GM12878 (cell line): Measurements from ENCODE around the gene RALGAPA1.

Source experiments
- BRCA1 ChIP-seq: IDR thresholded peaks from 2 replicates; pipeline ENCODE4 v1.6.1; 2011; ENCODE audit warnings: low read depth, low read length, improper control_type of control experiment
- CEBPB ChIP-seq, 2 experiments: fragments of 150-350 bp in 1 of 2; IDR thresholded peaks; 2 replicates each; pipeline ENCODE4 v1.6.1; 2012 to 2014; ENCODE audit warnings: low read depth in 2 of 2, low read length in 2 of 2, borderline replicate concordance in 1 of 2, inconsistent platforms in 1 of 2
- CTCF ChIP-seq, 3 experiments: IDR thresholded peaks in 2 of 3; conservative IDR thresholded peaks in 1 of 3; 2 replicates each; pipeline ENCODE4 v1.5.1; 2011; ENCODE audit warnings: low read depth in 3 of 3, low read length in 3 of 3, mild to moderate bottlenecking in 3 of 3, control low read depth in 2 of 3, moderate library complexity in 2 of 3, inconsistent platforms in 1 of 3, mixed read lengths in 1 of 3; ENCODE audit not compliant: control insufficient read depth in 2 of 3, insufficient read depth in 1 of 3; ENCODE audit errors: extremely low read depth in 1 of 3
- EP300 ChIP-seq, 2 experiments: fragments of 150-350 bp in 1 of 2; IDR thresholded peaks; 2 replicates each; pipeline ENCODE4 v1.6.1; 2011 to 2012; ENCODE audit warnings: low read depth in 2 of 2, low read length in 2 of 2, borderline replicate concordance in 1 of 2, improper control_type of control experiment in 1 of 2, inconsistent platforms in 1 of 2; ENCODE audit not compliant: control insufficient read depth in 1 of 2
- EZH2 ChIP-seq: IDR thresholded peaks from 2 replicates; pipeline ENCODE4 v1.6.1; 2012; ENCODE audit warnings: low read depth, mild to moderate bottlenecking, control low read depth, inconsistent platforms, low read length, borderline replicate concordance; ENCODE audit not compliant: control insufficient read depth
- GABPA ChIP-seq: IDR thresholded peaks from 2 replicates; pipeline ENCODE4 v1.6.1; 2014; ENCODE audit warnings: antibody characterized with exemption, low read depth, mild to moderate bottlenecking, inconsistent platforms
- JUND ChIP-seq: IDR thresholded peaks from 2 replicates; pipeline ENCODE4 v1.6.1; 2012; ENCODE audit warnings: low read depth, mild to moderate bottlenecking, low read length, improper control_type of control experiment, moderate library complexity
- POLR2A ChIP-seq: IDR thresholded peaks from 2 replicates; pipeline ENCODE4 v1.6.1; 2011; ENCODE audit warnings: low read depth, mild to moderate bottlenecking, low read length
- POLR2AphosphoS5 ChIP-seq: IDR thresholded peaks from 2 replicates; pipeline ENCODE4 v1.6.1; 2011; ENCODE audit warnings: mild to moderate bottlenecking, low read length, inconsistent platforms
- SMC3 ChIP-seq: IDR thresholded peaks from 2 replicates; pipeline ENCODE4 v1.6.1; 2011; ENCODE audit warnings: low read length, improper control_type of control experiment, borderline replicate concordance
- SP1 ChIP-seq: IDR thresholded peaks from one replicate; pipeline ENCODE4 v1.6.1; 2011; ENCODE audit warnings: low read depth, low read length
- TAF1 ChIP-seq: IDR thresholded peaks from 2 replicates; pipeline ENCODE4 v1.6.1; 2011; ENCODE audit warnings: mild to moderate bottlenecking, low read depth, low read length, borderline replicate concordance
- TCF7 ChIP-seq: IDR thresholded peaks from 2 replicates; pipeline ENCODE4 v1.6.1; 2014; ENCODE audit warnings: antibody characterized with exemption, borderline replicate concordance
- USF2 ChIP-seq: IDR thresholded peaks from 2 replicates; pipeline ENCODE4 v1.6.1; 2011; ENCODE audit warnings: low read depth, low read length, improper control_type of control experiment, borderline replicate concordance

- TF ChIP-seq EP300 (IDR thresholded peaks at IDR 0.05; ENCODE audit: borderline replicate concordance in 1 of 2, control insufficient read depth in 1 of 2, low read depth in 2 of 2, low read length in 2 of 2) (no peak), POLR2A (no peak), SP1 (no peak), JUND (no peak), BRCA1 (no peak), POLR2AphosphoS5 (no peak), GABPA (no peak), SMC3 (no peak), USF2 (no peak), EZH2 (no peak), CTCF (IDR thresholded peaks at IDR 0.05 in 2 of 3, conservative IDR thresholded peaks at IDR 0.05 in 1 of 3; ENCODE audit: control insufficient read depth in 2 of 3, extremely low read depth in 1 of 3, insufficient read depth in 1 of 3, low read depth in 3 of 3, low read length in 3 of 3) (no peak), TAF1 (no peak), CEBPB (IDR thresholded peaks at IDR 0.05; ENCODE audit: borderline replicate concordance in 1 of 2, low read depth in 2 of 2, low read length in 2 of 2) (no peak), TCF7 (no peak)
Measured at GRCh38 chr14:35553808-35554207, 255.3 kb downstream of the RALGAPA1 start.
